ENCODE data around the gene SEPTIN1.

SEPTIN1 gene

DNA sequence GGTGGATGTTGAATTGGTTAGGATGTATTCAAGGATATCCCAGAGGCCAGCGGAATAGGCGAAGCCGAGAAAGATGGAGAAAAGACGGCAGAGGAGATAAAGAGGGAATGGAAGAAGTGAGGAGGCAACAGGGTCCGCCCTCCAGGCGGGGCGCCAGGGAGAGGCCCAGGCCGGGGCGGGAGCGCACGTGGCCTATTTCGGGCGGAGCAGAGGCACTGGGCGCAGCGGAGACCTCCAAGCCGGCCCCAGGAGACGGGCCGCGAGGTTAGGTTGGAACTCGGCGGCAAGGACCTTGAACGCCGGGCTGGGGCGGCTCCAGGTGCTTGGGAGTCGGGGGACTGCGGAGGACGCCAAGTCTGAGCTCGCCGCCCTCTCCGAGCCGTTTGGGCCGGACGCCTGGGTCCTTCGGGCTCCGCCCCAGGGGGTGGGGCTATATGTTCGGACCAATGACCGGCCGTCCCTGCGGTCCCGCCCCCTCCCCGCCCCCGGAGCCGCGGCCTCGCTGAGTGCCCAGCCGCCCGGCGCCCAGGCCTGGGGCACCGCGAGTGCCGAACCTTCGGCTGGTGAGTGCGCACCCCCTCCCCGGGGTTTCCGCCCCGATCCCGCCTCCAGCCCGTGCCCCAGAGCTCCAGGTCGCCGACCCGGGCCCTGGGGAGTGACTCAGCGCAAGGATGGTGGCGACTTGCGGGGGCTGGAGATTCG lies 24.9 kb upstream of the SEPTIN1 start, which contains the start of gene ZNF771 (continued):
- no peak for TF ChIP-seq MEIS1 (CRISPR knock-in tag; IDR thresholded peaks at IDR 0.05; ENCODE audit: borderline replicate concordance)
- TF ChIP-seq, protein P1, sequence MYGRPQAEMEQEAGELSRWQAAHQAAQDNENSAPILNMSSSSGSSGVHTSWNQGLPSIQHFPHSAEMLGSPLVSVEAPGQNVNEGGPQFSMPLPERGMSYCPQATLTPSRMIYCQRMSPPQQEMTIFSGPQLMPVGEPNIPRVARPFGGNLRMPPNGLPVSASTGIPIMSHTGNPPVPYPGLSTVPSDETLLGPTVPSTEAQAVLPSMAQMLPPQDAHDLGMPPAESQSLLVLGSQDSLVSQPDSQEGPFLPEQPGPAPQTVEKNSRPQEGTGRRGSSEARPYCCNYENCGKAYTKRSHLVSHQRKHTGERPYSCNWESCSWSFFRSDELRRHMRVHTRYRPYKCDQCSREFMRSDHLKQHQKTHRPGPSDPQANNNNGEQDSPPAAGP (tag by site-specific recombination; IDR thresholded peaks at IDR 0.05) = peak; percentile 77
- no peak for TF ChIP-seq ZNF830 (tag by site-specific recombination; IDR thresholded peaks at IDR 0.05; ENCODE audit: low read depth)
- no peak for TF ChIP-seq RBAK (tag by site-specific recombination; IDR thresholded peaks at IDR 0.05)
- no peak for TF ChIP-seq ZNF529 (tag by site-specific recombination; IDR thresholded peaks at IDR 0.05; ENCODE audit: insufficient replicate concordance)
- TF ChIP-seq ZNF169 (tag by site-specific recombination; IDR thresholded peaks at IDR 0.05) = no peak
- TF ChIP-seq ZNF292 (tag by site-specific recombination; IDR thresholded peaks at IDR 0.05; ENCODE audit: borderline replicate concordance, low read depth) = no peak
- TF ChIP-seq ZNF544 (tag by site-specific recombination; IDR thresholded peaks at IDR 0.05) = no peak
- TF ChIP-seq, protein P2, sequence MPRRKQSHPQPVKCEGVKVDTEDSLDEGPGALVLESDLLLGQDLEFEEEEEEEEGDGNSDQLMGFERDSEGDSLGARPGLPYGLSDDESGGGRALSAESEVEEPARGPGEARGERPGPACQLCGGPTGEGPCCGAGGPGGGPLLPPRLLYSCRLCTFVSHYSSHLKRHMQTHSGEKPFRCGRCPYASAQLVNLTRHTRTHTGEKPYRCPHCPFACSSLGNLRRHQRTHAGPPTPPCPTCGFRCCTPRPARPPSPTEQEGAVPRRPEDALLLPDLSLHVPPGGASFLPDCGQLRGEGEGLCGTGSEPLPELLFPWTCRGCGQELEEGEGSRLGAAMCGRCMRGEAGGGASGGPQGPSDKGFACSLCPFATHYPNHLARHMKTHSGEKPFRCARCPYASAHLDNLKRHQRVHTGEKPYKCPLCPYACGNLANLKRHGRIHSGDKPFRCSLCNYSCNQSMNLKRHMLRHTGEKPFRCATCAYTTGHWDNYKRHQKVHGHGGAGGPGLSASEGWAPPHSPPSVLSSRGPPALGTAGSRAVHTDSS (tag by site-specific recombination; IDR thresholded peaks at IDR 0.05) = no peak
- TF ChIP-seq ZNF768 (tag by site-specific recombination; IDR thresholded peaks at IDR 0.05) = no peak; the same call in 1 of the 2 replicates
- no peak for TF ChIP-seq ZNF664 (tag by site-specific recombination; IDR thresholded peaks at IDR 0.05)
- no peak for TF ChIP-seq ZNF658 (tag by site-specific recombination; IDR thresholded peaks at IDR 0.05)
- TF ChIP-seq ZNF626 (tag by site-specific recombination; IDR thresholded peaks at IDR 0.05) = no peak
- TF ChIP-seq, protein P3, sequence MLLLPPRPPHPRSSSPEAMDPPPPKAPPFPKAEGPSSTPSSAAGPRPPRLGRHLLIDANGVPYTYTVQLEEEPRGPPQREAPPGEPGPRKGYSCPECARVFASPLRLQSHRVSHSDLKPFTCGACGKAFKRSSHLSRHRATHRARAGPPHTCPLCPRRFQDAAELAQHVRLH (tag by site-specific recombination; IDR thresholded peaks at IDR 0.05) = peak; percentile 11; the same call in 1 of the 2 replicates
- TF ChIP-seq ZNF623 (tag by site-specific recombination; IDR thresholded peaks at IDR 0.05) = no peak
- TF ChIP-seq HOXD13 (CRISPR knock-in tag; IDR thresholded peaks at IDR 0.05; ENCODE audit: borderline replicate concordance) = 0 out of 2 replicates have a peak, but pooled peaks have one; percentile 40
- no peak; the same call in 1 of the 2 replicates for TF ChIP-seq OSR2 (tag by site-specific recombination; IDR thresholded peaks at IDR 0.05)
- TF ChIP-seq, protein P4, sequence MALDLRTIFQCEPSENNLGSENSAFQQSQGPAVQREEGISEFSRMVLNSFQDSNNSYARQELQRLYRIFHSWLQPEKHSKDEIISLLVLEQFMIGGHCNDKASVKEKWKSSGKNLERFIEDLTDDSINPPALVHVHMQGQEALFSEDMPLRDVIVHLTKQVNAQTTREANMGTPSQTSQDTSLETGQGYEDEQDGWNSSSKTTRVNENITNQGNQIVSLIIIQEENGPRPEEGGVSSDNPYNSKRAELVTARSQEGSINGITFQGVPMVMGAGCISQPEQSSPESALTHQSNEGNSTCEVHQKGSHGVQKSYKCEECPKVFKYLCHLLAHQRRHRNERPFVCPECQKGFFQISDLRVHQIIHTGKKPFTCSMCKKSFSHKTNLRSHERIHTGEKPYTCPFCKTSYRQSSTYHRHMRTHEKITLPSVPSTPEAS (tag by site-specific recombination; IDR thresholded peaks at IDR 0.05) = no peak
- TF ChIP-seq ZNF654 (tag by site-specific recombination; IDR thresholded peaks at IDR 0.05; ENCODE audit: low read depth) = no peak
- no peak for TF ChIP-seq ZNF530 (tag by site-specific recombination; IDR thresholded peaks at IDR 0.05; ENCODE audit: low read depth)
- TF ChIP-seq, protein P5, sequence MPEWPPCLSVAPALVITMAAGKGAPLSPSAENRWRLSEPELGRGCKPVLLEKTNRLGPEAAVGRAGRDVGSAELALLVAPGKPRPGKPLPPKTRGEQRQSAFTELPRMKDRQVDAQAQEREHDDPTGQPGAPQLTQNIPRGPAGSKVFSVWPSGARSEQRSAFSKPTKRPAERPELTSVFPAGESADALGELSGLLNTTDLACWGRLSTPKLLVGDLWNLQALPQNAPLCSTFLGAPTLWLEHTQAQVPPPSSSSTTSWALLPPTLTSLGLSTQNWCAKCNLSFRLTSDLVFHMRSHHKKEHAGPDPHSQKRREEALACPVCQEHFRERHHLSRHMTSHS (tag by site-specific recombination; IDR thresholded peaks at IDR 0.05) = no peak
- peak; percentile 52 for TF ChIP-seq ZNF596 (tag by site-specific recombination; IDR thresholded peaks at IDR 0.05)
- peak; percentile 88 for TF ChIP-seq GLIS2 (tag by site-specific recombination; IDR thresholded peaks at IDR 0.05)
- TF ChIP-seq ZNF175 (tag by site-specific recombination; IDR thresholded peaks at IDR 0.05) = no peak
- TF ChIP-seq ZNF266 (tag by site-specific recombination; IDR thresholded peaks at IDR 0.05; ENCODE audit: low read depth) = no peak
- peak; percentile 66; the same call in 1 of the 2 replicates for TF ChIP-seq ZNF843 (tag by site-specific recombination; IDR thresholded peaks at IDR 0.05)
- TF ChIP-seq ZNF239 (tag by site-specific recombination; IDR thresholded peaks at IDR 0.05) = no peak
- TF ChIP-seq ZNF660 (tag by site-specific recombination; IDR thresholded peaks at IDR 0.05) = peak; percentile 89
- no peak for TF ChIP-seq ZNF776 (tag by site-specific recombination; IDR thresholded peaks at IDR 0.05; ENCODE audit: borderline replicate concordance)
- no peak for TF ChIP-seq ZNF202 (tag by site-specific recombination; IDR thresholded peaks at IDR 0.05; ENCODE audit: borderline replicate concordance)
- TF ChIP-seq PRDM1 (tag by site-specific recombination; IDR thresholded peaks at IDR 0.05) = peak; percentile 81
- TF ChIP-seq ZBTB21 (tag by site-specific recombination; IDR thresholded peaks at IDR 0.05) = no peak
- TF ChIP-seq ZNF157 (tag by site-specific recombination; IDR thresholded peaks at IDR 0.05) = no peak
- peak; percentile 73 for TF ChIP-seq ZNF10 (tag by site-specific recombination; IDR thresholded peaks at IDR 0.05)
- no peak for TF ChIP-seq ZNF211 (tag by site-specific recombination; IDR thresholded peaks at IDR 0.05; ENCODE audit: low read depth)
- no peak for TF ChIP-seq ZNF214 (tag by site-specific recombination; IDR thresholded peaks at IDR 0.05; ENCODE audit: borderline replicate concordance)
- TF ChIP-seq ZNF548 (tag by site-specific recombination; IDR thresholded peaks at IDR 0.05) = no peak
- no peak for TF ChIP-seq ZNF174 (tag by site-specific recombination; IDR thresholded peaks at IDR 0.05)
- TF ChIP-seq SP3 (tag by site-specific recombination; IDR thresholded peaks at IDR 0.05) = peak; percentile 99

All from HEK293 (cell line).